ENCODE measurements around the gene COX19.

COX19 gene

GRCh38 chr7:922334-923107, 52.8 kb downstream of the COX19 start:
- DNase-seq: peak; percentile 39

- DNase-seq: no peak
Observed at GRCh38 chr7:921581-922333, 53.6 kb downstream of the COX19 start.

- DNase-seq: no peak
Observed at GRCh38 chr7:921071-921461, 54.3 kb downstream of the COX19 start.

GRCh38 chr7:920351-921070, 54.8 kb downstream of the COX19 start:
- DNase-seq: no peak

- no peak for DNase-seq
Observed at GRCh38 chr7:919924-920341, 55.4 kb downstream of the COX19 start.

- DNase-seq: no peak
Observed at GRCh38 chr7:919114-919442, 56.3 kb downstream of the COX19 start.

GRCh38 chr7:918441-919113, 56.8 kb downstream of the COX19 start:
- no peak for DNase-seq

GRCh38 chr7:918118-918425, 57.3 kb downstream of the COX19 start:
- DNase-seq: no peak

GRCh38 chr7:917255-918117, 57.9 kb downstream of the COX19 start:
- no peak for DNase-seq

- no peak for DNase-seq
Observed at GRCh38 chr7:916291-916941, 58.9 kb downstream of the COX19 start.
